Upper lobe of left lung (tissue), 4 donors: ENCODE results near the gene CHURC1.

Experiments used
- EP300 ChIP-seq, 4 donors: sonication (generic); formaldehyde crosslinking; IDR thresholded peaks; one replicate each; pipeline ENCODE4 v1.5.1; 2017; ENCODE audit warnings: antibody characterized with exemption in 4 of 4, control low read depth in 2 of 4
- POLR2AphosphoS5 ChIP-seq, 2 donors: sonication (generic); formaldehyde crosslinking; IDR thresholded peaks; one replicate each; pipeline ENCODE4 v1.5.1; 2017; ENCODE audit warnings: antibody characterized with exemption in 2 of 2
- TF ChIP-seq, protein P1 (sequence below), 6 experiments: fragments of 450-650 bp in 4 of 6; fragments of 200-600 bp in 2 of 6; sonication (generic) in 2 of 6; IDR thresholded peaks; one replicate each; pipeline ENCODE4 v1.5.1; 2016 to 2019; ENCODE audit warnings: antibody characterized with exemption in 6 of 6

DNA sequence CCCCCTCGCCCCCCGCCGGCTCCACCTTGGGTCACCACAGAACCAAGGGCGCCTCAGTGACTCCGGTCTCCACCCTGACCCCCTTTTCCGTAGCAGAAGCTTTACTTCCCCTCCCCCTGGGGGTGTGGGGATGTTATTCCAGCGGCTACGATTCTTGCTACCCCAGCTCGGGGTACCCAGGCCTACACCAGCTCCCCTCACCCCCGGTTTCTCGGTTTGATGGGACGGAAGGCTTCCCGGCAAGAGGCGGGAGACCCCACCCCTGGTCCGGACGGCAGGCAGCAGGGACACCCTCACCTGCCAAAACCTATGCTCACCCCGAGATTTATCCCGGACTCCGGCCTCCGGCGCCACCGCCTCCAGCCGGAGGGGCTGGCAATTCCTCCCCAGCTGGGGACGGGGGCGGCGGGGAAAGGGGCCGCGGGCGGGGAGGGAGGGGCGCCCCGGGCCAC is 57.3 kb downstream of the CHURC1 start:
- TF ChIP-seq, protein P1, sequence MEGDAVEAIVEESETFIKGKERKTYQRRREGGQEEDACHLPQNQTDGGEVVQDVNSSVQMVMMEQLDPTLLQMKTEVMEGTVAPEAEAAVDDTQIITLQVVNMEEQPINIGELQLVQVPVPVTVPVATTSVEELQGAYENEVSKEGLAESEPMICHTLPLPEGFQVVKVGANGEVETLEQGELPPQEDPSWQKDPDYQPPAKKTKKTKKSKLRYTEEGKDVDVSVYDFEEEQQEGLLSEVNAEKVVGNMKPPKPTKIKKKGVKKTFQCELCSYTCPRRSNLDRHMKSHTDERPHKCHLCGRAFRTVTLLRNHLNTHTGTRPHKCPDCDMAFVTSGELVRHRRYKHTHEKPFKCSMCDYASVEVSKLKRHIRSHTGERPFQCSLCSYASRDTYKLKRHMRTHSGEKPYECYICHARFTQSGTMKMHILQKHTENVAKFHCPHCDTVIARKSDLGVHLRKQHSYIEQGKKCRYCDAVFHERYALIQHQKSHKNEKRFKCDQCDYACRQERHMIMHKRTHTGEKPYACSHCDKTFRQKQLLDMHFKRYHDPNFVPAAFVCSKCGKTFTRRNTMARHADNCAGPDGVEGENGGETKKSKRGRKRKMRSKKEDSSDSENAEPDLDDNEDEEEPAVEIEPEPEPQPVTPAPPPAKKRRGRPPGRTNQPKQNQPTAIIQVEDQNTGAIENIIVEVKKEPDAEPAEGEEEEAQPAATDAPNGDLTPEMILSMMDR (IDR thresholded peaks at IDR 0.05) = no peak
- no peak for TF ChIP-seq EP300 (IDR thresholded peaks at IDR 0.05)
- no peak for TF ChIP-seq POLR2AphosphoS5 (IDR thresholded peaks at IDR 0.05)
